GM19035 (cell line): ENCODE measurements around the gene DYNC1I2.
A peak's percentile ranks its signal among the peaks of the same experiment; 100 is the strongest.
"Not testable (repeated sequence)": the region's sequence is repeated elsewhere in the genome, so short reads cannot be mapped to it uniquely, and the experiment has no call there.

Experiments used
- ATAC-seq: cut with Tn5 transposase; IDR thresholded peaks from one replicate; pipeline ENCODE4 v1.9.1; 2021; ENCODE audit not compliant: unreplicated experiment

The DYNC1I2 gene

GRCh38 chr2:171712051-171712450 is 24.8 kb downstream of the DYNC1I2 start:
- no peak for ATAC-seq

DNA sequence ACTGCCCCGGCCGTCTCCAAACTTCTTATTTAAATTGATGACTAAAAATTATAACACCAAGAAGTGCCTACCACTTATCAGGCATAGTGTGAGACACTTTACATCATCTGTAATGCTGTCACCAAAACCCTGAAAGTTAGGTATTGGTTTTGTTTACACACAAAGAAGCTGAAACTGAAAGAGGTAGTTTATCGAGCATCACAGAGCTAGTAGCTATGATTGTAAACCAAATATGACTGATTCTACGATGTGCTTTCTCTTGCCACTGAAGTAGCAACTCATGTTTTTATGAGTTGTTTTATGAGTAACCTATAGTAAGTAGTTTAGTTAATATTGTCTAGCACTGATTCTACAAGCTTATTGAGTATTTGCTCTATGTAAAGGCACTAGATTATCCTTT is 31.5 kb downstream of the DYNC1I2 start:
- ATAC-seq, result peak; percentile 82

GRCh38 chr2:171719660-171720059 is 32.4 kb downstream of the DYNC1I2 start:
- ATAC-seq, result no peak

- ATAC-seq, result no peak
Measured at GRCh38 chr2:171723716-171724683, 36.7 kb downstream of the DYNC1I2 start.

DNA sequence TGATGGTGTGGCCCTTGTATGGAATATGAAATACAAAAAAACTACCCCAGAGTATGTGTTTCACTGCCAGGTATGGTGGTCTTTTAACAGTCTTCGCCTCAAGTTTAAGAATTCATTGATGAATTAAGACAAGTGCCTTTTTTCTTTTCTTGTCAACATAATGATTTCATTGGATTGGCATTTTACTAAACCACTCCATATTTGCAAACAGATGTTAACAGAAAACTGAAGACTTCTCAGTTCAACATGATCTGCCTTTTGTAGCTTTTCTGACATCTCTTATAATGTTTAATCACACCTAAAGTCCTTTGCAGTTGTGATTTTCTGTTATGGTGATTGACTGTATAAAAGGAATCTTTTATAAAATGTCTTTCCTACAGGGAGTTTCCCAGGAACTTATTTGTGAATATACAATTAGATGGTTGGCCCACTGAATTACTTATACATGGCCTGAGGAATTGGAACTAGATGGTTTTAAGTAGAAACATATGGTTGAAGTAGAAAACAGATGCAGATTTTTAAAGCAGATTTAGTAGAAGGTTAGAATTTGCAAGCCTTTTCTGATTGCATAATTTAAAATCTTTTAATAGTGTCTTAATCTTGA is 39.7 kb downstream of the DYNC1I2 start:
- no peak for ATAC-seq

GRCh38 chr2:171728989-171729951 is 42.0 kb downstream of the DYNC1I2 start:
- no peak for ATAC-seq

DNA sequence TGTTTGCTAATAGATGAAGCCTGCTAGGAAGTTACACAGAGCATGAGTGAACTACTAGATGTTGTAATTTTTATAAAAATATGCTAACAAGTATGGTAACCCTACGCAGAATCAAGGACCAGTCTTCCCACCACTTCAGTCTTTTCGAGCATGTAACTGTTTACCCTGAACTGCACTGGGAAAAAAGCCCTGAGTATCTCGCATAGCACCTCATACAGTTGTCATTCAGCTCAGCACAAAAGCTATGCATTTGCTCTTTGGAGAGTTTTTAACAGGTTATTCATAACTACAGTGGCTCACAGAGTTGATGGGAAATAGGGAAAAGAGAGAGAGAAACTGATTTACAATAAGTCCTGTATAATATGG is 42.7 kb downstream of the DYNC1I2 start:
- no peak for ATAC-seq

- ATAC-seq, result no peak
Measured at GRCh38 chr2:171735991-171736710, 48.9 kb downstream of the DYNC1I2 start.

DNA sequence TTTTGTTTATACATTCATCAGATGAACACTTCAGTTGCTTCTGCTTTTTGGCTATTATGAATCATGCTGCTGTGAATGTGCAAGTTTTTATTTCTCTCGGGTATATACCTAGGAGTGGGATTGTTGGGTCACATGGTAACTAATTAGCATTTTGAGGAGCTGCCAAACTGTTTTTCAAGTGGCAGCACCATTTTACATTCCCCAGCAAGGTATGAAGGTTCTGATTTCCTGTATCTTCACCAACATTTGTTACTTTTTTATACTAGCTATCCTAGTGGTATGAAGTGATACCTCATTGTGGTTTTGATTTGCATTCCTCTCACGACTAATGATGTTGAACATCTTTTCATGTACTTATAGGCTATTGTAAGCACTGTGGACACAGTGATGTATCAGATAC is 53.9 kb downstream of the DYNC1I2 start:
- peak; percentile 43 for ATAC-seq

GRCh38 chr2:171742760-171743159 is 55.5 kb downstream of the DYNC1I2 start:
- no peak for ATAC-seq

GRCh38 chr2:171745141-171745540 is 57.9 kb downstream of the DYNC1I2 start:
- no peak for ATAC-seq

DNA sequence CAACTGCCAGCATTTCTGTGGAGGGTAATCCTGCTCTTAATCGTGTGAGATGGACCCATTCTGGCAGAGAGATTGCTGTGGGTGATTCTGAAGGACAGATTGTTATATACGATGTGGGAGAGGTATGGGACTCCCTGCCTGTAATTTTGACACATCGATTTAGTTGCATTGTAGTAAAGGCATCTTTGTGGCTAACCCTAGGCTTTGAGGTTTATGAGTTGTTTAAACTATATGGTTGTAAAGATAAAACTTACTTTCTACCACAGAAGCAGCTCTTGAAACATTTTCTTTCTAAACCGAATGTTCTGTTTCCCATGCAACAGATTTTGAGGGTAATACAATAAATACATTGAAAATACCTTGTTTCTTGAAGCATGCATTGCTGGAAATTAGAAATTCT is 58.5 kb downstream of the DYNC1I2 start:
- ATAC-seq, result no peak

DNA sequence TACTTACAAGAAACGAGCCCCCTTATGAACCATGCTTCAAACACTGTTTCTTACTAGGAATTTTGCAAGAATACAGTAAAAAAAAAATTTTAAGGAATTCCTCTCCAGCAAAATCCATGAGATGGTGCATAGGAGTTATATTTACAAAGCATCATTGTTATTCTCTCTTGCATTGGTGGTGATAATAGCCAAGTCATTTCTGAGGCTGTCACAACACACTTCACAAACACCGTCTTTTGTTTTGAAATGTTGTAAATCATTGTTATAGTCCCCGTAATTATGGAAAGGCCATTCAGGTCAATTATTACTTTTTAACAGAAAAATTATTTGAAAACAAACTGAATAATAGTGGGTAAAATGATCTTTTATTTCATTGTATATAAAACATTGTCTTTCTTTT is 60.1 kb downstream of the DYNC1I2 start:
- ATAC-seq, result no peak

DNA sequence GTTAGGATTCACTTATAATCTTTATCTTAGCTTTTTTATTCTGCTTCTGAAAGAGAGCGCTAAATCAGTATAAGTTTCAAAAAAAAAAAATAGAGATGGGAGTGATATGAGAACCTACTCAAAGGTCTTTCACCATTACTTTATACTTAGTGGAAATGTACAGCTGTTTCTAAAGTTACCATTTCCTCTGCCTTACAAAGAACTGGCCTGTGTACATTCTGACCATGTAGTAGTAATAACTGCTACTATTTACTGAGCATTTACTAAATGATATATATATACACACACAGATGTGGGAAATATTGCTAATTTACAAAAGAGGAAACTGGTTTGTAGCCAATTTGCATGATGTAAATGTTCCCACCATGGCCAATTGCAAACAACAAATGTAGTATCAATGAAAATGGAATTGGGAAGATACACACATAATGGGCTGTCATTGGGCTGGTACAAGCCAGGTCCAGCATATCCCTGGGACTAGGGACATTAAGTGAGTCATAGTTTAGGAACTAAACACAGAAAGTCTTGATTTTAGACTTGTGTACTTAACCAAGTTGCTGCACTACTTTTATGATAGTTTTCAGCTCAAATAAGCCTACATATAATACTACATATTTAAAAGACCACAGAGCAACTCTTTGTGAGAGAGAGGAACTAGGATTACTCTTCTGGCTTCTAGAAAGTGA is 67.1 kb downstream of the DYNC1I2 start:
- ATAC-seq, result no peak

DNA sequence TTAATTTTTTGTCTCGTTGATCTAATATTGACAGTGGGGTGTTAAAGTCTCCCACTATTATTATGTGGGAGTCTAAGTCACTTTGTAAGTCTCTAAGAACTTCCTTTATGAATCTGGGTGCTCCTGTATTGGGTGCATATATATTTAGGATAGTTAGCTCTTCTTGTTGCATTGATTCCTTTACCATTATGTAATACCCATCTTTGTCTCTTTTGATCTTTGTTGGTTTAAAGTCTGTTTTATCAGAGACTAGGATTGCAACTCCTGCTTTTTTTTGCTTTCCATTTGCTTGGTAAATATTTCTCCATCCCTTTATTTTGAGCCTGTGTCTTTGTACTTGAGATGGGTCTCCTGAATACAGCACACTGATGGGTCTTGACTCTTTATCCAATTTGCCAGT is 71.5 kb downstream of the DYNC1I2 start:
- ATAC-seq, result not testable (repeated sequence)

DNA sequence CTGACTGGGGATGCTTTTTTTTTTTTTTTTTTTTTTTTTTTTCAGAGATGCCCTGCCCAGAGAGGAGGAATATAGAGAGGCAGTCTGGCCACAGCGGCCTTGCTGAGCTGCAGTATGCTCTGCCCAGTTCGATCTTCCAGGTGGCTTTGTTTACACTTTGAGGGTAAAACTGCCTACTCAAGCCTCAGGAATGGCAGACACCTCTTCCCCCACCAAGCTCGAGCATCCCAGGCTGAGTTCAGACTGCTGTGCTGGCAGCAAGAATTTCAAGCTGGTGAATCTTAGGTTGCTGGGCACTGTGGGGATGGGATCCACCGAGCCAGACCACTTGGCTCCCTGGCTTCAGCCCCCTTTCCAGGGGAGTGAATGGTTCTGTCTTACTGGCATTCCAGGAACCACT is 73.9 kb downstream of the DYNC1I2 start:
- ATAC-seq, result not testable (repeated sequence)

GRCh38 chr2:171762879-171763573 is 75.8 kb downstream of the DYNC1I2 start:
- ATAC-seq, result no peak

GRCh38 chr2:171763602-171764001 is 76.3 kb downstream of the DYNC1I2 start:
- no peak for ATAC-seq

DNA sequence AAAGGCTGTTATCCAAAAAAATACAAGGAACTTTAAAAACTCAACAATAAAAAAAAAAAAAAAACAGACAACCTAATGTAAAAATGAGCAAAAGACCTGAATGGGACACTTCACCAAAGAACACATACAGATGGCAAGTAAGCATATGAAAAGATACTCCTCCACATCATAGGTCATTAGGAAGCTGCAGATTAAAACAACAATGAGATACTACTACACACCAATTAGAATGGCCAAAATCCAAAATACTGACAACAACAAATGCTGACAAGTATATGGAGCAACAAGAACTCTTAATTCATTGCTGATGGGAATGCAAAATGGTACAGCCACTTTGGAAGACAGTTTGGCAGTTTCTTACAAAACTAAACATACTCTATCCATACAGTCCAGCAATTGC is 84.2 kb downstream of the DYNC1I2 start:
- ATAC-seq, result no peak
